ENCODE data around the gene WASHC4. TPM values are rescaled to one million over a fixed set of nuclear protein-coding genes. Genes with fewer than 3 reads are reported as not detected.

Gene WASHC4
- total RNA-seq, 1 experiment from 2014 or later = 46.9 TPM

DNA sequence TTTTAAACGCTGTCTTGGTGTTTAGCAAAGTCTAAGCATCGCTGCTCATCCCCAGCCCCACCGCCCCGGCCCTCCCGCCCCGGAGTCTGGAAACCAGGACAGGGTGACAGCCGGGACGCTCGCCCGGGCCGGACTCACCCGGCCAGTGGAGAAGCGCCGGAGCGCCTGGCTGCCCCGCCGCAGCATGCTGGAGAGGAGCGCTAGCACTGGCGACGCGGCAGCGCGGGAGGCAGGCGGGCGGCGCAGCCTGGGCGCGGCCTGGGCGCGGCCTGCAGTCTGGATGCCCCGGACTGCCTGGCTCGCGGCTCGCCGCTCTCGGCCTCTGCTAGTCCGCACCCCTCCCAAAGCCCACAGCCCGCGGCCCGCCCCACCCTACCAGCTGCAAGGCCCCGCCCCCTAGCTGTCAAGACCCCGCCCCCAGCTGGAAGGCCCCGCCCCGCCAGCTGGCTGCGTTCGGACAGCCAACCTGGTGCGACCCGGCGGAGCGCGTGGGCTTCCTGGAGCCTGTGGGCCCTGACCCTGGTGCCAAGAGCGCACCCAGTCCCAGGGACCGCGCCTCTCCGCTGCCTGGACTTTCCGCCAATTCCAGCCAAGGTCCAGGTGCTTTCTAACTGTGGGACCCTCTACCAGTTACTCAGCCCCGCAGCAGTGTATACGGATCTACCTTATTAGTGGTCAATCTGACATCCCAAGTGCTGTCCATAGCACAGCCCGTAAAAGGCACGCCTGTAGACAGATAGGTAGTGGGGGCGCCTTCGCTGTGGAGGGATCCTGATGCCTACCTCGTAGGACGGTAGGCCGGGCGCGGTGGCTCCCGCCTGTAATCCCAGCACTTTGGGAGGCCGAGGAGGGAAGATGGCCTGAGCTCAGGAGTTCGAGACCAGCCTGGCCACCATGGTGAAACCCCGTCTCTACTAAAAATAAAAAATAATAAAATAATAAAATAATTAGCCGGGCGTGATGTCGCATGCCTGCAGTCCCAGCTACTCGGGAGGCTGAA, 23.0 kb upstream of the WASHC4 start, which contains the start of gene ALDH1L2:
TSS of gene ALDH1L2 (minus strand) at position 208 of the 1,000 bp plus-strand sequence. CDS start at position 186, 22 bp downstream.
- intact Hi-C loops (cut with micrococcal nuclease) = no loop called here
- CTCF ChIA-PET = interaction anchor here (0.6 kb wide), 2 partner anchors 18 to 975 kb away, joined by 3 read pairs; no protein-coding TSS in a partner anchor
- TF ChIP-seq, protein P1, sequence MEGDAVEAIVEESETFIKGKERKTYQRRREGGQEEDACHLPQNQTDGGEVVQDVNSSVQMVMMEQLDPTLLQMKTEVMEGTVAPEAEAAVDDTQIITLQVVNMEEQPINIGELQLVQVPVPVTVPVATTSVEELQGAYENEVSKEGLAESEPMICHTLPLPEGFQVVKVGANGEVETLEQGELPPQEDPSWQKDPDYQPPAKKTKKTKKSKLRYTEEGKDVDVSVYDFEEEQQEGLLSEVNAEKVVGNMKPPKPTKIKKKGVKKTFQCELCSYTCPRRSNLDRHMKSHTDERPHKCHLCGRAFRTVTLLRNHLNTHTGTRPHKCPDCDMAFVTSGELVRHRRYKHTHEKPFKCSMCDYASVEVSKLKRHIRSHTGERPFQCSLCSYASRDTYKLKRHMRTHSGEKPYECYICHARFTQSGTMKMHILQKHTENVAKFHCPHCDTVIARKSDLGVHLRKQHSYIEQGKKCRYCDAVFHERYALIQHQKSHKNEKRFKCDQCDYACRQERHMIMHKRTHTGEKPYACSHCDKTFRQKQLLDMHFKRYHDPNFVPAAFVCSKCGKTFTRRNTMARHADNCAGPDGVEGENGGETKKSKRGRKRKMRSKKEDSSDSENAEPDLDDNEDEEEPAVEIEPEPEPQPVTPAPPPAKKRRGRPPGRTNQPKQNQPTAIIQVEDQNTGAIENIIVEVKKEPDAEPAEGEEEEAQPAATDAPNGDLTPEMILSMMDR (conservative IDR thresholded peaks at IDR 0.05; ENCODE audit: low read depth, low read length) = no peak
- TF ChIP-seq EZH2phosphoT487 (IDR thresholded peaks at IDR 0.05; ENCODE audit: borderline replicate concordance, low read length) (no peak), EZH2 (IDR thresholded peaks at IDR 0.05; ENCODE audit: low read length, unreplicated experiment) (no peak)
- H3K4me3 ChIP-seq (ENCODE audit: low read length) = peak within 1 kb of the TSS; percentile 66
- no peaks in the 10 kb centered on the region for H3K9me3 ChIP-seq (ENCODE audit: low read length)
- no peaks in the 10 kb centered on the region for H3F3A ChIP-seq (ENCODE audit: low read length, unreplicated experiment)
- no peak within 1 kb of the TSS for H3K27ac ChIP-seq (ENCODE audit: low read length)
- DNase-seq (peak; percentile 82), ATAC-seq (peak; percentile 99)
- peak within 1 kb of the TSS; percentile 41; the same call in 1 of the 2 replicates for H3K9ac ChIP-seq (ENCODE audit: low read length)
- no peaks in the 10 kb centered on the region for H4K20me1 ChIP-seq (ENCODE audit: low read length)
- no TSS peak for BruUV-seq (replicated peaks)
- peaks cover 7% of the 10 kb centered on the region for H3K4me1 ChIP-seq (ENCODE audit: insufficient read depth, low read length)
- peak within 1 kb of the TSS; percentile 79 for H3K4me2 ChIP-seq (ENCODE audit: low read length)
- no peaks in the 10 kb centered on the region for H3K36me3 ChIP-seq (ENCODE audit: low read depth, low read length)
- POLR2A ChIA-PET (ENCODE audit: unreplicated experiment) = interaction anchor here (0.6 kb wide), 1 partner anchor 738 kb away, joined by 3 read pairs; no protein-coding TSS in a partner anchor
- no peaks in the 10 kb centered on the region for H3K27me3 ChIP-seq (ENCODE audit: low read length)
- no peaks in the 10 kb centered on the region for H3K79me2 ChIP-seq (ENCODE audit: low read length)
- no peaks in the 10 kb centered on the region for H3K9me2 ChIP-seq (replicated peaks; ENCODE audit: low read length)
- peak within 1 kb of the TSS; percentile 83 for H2AFZ ChIP-seq (ENCODE audit: low read length)

GRCh38 chr12:105085501-105085900, 22.0 kb upstream of the WASHC4 start:
- H3K79me2 ChIP-seq (ENCODE audit: low read length) = no peaks in the 10 kb centered on the region
- no peak overlapping the region for H3K27ac ChIP-seq (ENCODE audit: low read length)
- H3F3A ChIP-seq (ENCODE audit: low read length, unreplicated experiment) = no peaks in the 10 kb centered on the region
- H3K27me3 ChIP-seq (ENCODE audit: low read length) = no peaks in the 10 kb centered on the region
- CTCF ChIA-PET = no interaction called here
- intact Hi-C loops (cut with micrococcal nuclease) = no loop called here
- H3K9ac ChIP-seq (ENCODE audit: low read length) = no peak overlapping the region
- no peaks in the 10 kb centered on the region for H3K9me2 ChIP-seq (replicated peaks; ENCODE audit: low read length)
- no peaks in the 10 kb centered on the region for H3K9me3 ChIP-seq (ENCODE audit: low read length)
- peaks cover 7% of the 10 kb centered on the region for H3K4me1 ChIP-seq (ENCODE audit: insufficient read depth, low read length)
- POLR2A ChIA-PET (ENCODE audit: unreplicated experiment) = no interaction called here
- H2AFZ ChIP-seq (ENCODE audit: low read length) = no peak overlapping the region
- H3K36me3 ChIP-seq (ENCODE audit: low read depth, low read length) = no peaks in the 10 kb centered on the region
- BruUV-seq (replicated peaks) = no TSS peak
- no peak overlapping the region for H3K4me2 ChIP-seq (ENCODE audit: low read length)
- no peak for ATAC-seq
- DNase-seq = no peak
- TF ChIP-seq, protein P1 (conservative IDR thresholded peaks at IDR 0.05; ENCODE audit: low read depth, low read length) = no peak
- no peak for TF ChIP-seq EZH2 (IDR thresholded peaks at IDR 0.05; ENCODE audit: low read length, unreplicated experiment)
- no peak for TF ChIP-seq EZH2phosphoT487 (IDR thresholded peaks at IDR 0.05; ENCODE audit: borderline replicate concordance, low read length)
- H4K20me1 ChIP-seq (ENCODE audit: low read length) = no peaks in the 10 kb centered on the region
- H3K4me3 ChIP-seq (ENCODE audit: low read length) = no peak overlapping the region
